Naive thymus-derived CD8-positive, alpha-beta T cell (primary cell): ENCODE results near the gene OR4K2. TPM values are rescaled to one million over a fixed set of nuclear protein-coding genes. Genes with fewer than 3 reads are reported as not detected.
"Not testable (repeated sequence)": the region's sequence is repeated elsewhere in the genome, so short reads cannot be mapped to it uniquely, and the experiment has no call there.

Experiments
- ATAC-seq, 2 donors: fragments of 150-1000 bp; cut with Tn5 transposase in 1 of 2; sonication (Bioruptor Pico), chemical (Tn5 transposase) in 1 of 2; 1 replicate in 1 of 2; 2 replicates in 1 of 2; pipeline ENCODE4 v1.10.0; 2021; ENCODE audit warnings: mild to moderate bottlenecking in 2 of 2, moderate library complexity in 2 of 2
- POLR2A ChIA-PET: fragments of 350-600 bp; sonication (Branson Sonifier 250); formaldehyde crosslinking; loops from one replicate; lab custom pipeline; 2021; ENCODE audit warnings: antibody characterized with exemption; lab: Charles Lee
- DNase-seq, 10 donors: peaks; one replicate each; pipeline versions ENCODE4 v3.0.0 to v3.0.0-alpha.2; 2020 to 2022
- H3K27ac Mint-ChIP-seq, 10 donors: one replicate each; pipeline ENCODE4 v1.8.0; 2020 to 2022; ENCODE audit warnings: mild to moderate bottlenecking in 10 of 10, mixed read lengths in 10 of 10, moderate library complexity in 4 of 10, inconsistent platforms in 1 of 10
- H3K27me3 Mint-ChIP-seq, 5 donors: one replicate each; pipeline ENCODE4 v1.8.0; 2021 to 2022; ENCODE audit warnings: mixed read lengths in 5 of 5
- H3K36me3 Mint-ChIP-seq, 3 donors: one replicate each; pipeline ENCODE4 v1.8.0; 2020 to 2022; ENCODE audit warnings: mixed read lengths in 3 of 3, mild to moderate bottlenecking in 2 of 3, inconsistent platforms in 1 of 3
- H3K4me1 Mint-ChIP-seq, 4 donors: one replicate each; pipeline ENCODE4 v1.8.0; 2021 to 2022; ENCODE audit warnings: mixed read lengths in 4 of 4
- H3K4me3 Mint-ChIP-seq, 10 donors: one replicate each; pipeline ENCODE4 v1.8.0; 2020 to 2022; ENCODE audit warnings: mild to moderate bottlenecking in 10 of 10, mixed read lengths in 10 of 10, moderate library complexity in 6 of 10, inconsistent platforms in 1 of 10
- H3K9me3 Mint-ChIP-seq, 9 donors: one replicate each; pipeline ENCODE4 v1.8.0; 2020 to 2022; ENCODE audit warnings: mixed read lengths in 9 of 9, mild to moderate bottlenecking in 3 of 9, inconsistent platforms in 1 of 9, moderate library complexity in 1 of 9
- polyA plus RNA-seq, 3 donors: library from polyadenylated mRNA; unstranded; fragments of 300-500 nt; fragmentation: Illumina TruSeq; gene quantifications; one replicate each; pipeline ENCODE4 v1.2.3, GENCODE V29; 2021
- total RNA-seq, 8 experiments: library from RNA in 2 of 8; stranded (reverse) in 2 of 8; gene quantifications; one replicate each; pipeline ENCODE4 v1.2.3 and lab custom pipeline; 2021 to 2026

The OR4K2 gene
- not detected for total RNA-seq
- not detected for polyA plus RNA-seq
- total RNA-seq (lab: John Stamatoyannopoulos, UW), result 0 to 0.09 (median 0) reads per million in 6 experiments

GRCh38 chr14:19874842-19875241 lies at the start of gene OR4K2:
TSS of gene OR4K2 (plus strand) at chr14:19875142. CDS start at chr14:19876268, 1,126 bp downstream.
- Mint-ChIP-seq H3K27ac (no peak within 1 kb of the TSS), H3K9me3 (no peaks in the 10 kb centered on the region), H3K4me1 (no peaks in the 10 kb centered on the region), H3K36me3 (no peaks in the 10 kb centered on the region), H3K27me3 (peaks cover 0 to 1% (median 0%) of the 10 kb centered on the region in 5 donors), H3K4me3 (no peak within 1 kb of the TSS)
- ATAC-seq, result no peak
- POLR2A ChIA-PET, result no interaction called here
- DNase-seq, result no peak

GRCh38 chr14:19827626-19828244 lies 47.2 kb upstream of the OR4K2 start:
- H3K27me3 Mint-ChIP-seq, POLR2A ChIA-PET, H3K9me3 Mint-ChIP-seq, H3K27ac Mint-ChIP-seq, ATAC-seq, H3K36me3 Mint-ChIP-seq, DNase-seq, H3K4me1 Mint-ChIP-seq, H3K4me3 Mint-ChIP-seq: not testable (repeated sequence)

- Mint-ChIP-seq H3K4me1 (no peaks in the 10 kb centered on the region), H3K27me3 (no peaks in the 10 kb centered on the region), H3K9me3 (peaks cover 0 to 6% (median 0%) of the 10 kb centered on the region in 9 donors), H3K36me3 (peaks cover 0 to under 1% (median 0%) of the 10 kb centered on the region in 3 donors), H3K27ac (no peak overlapping the region), H3K4me3 (no peak overlapping the region)
- no peak for ATAC-seq
- POLR2A ChIA-PET, result no interaction called here
- DNase-seq, result no peak
These were observed 46.6 kb upstream of the OR4K2 start for GRCh38 chr14:19828314-19828713.

GRCh38 chr14:19834203-19834848 lies 40.6 kb upstream of the OR4K2 start:
- H3K36me3 Mint-ChIP-seq, DNase-seq, H3K9me3 Mint-ChIP-seq, POLR2A ChIA-PET, H3K4me1 Mint-ChIP-seq, H3K27me3 Mint-ChIP-seq, H3K27ac Mint-ChIP-seq, ATAC-seq, H3K4me3 Mint-ChIP-seq: not testable (repeated sequence)

- no peaks in the 10 kb centered on the region for H3K4me1 Mint-ChIP-seq
- peaks cover 0 to 3% (median 0%) of the 10 kb centered on the region in 5 donors for H3K27me3 Mint-ChIP-seq
- ATAC-seq (no peak), DNase-seq (no peak)
- no peak overlapping the region for H3K27ac Mint-ChIP-seq
- peaks cover 0 to 2% (median 0%) of the 10 kb centered on the region in 3 donors for H3K36me3 Mint-ChIP-seq
- peaks cover 0 to 2% (median 0%) of the 10 kb centered on the region in 9 donors for H3K9me3 Mint-ChIP-seq
- no peak overlapping the region for H3K4me3 Mint-ChIP-seq
- POLR2A ChIA-PET, result no interaction called here
These were observed 36.5 kb upstream of the OR4K2 start for GRCh38 chr14:19838433-19838832.

- POLR2A ChIA-PET, result no interaction called here
- Mint-ChIP-seq H3K36me3 (no peaks in the 10 kb centered on the region), H3K27ac (no peak overlapping the region), H3K9me3 (peaks cover 0 to 14% (median 2%) of the 10 kb centered on the region in 9 donors), H3K27me3 (peaks cover 0 to 20% (median 3%) of the 10 kb centered on the region in 5 donors), H3K4me3 (no peak overlapping the region), H3K4me1 (no peaks in the 10 kb centered on the region)
- no peak for ATAC-seq
- DNase-seq, result no peak
These were observed 23.6 kb upstream of the OR4K2 start for GRCh38 chr14:19851365-19851764.

GRCh38 chr14:19866061-19866669 lies 8.8 kb upstream of the OR4K2 start:
- H3K36me3 Mint-ChIP-seq, H3K4me1 Mint-ChIP-seq, H3K27ac Mint-ChIP-seq, H3K4me3 Mint-ChIP-seq, H3K9me3 Mint-ChIP-seq, DNase-seq, POLR2A ChIA-PET, ATAC-seq, H3K27me3 Mint-ChIP-seq: not testable (repeated sequence)

GRCh38 chr14:19873178-19873577 lies 1.8 kb upstream of the OR4K2 start:
- no peak for DNase-seq
- Mint-ChIP-seq H3K4me1 (no peaks in the 10 kb centered on the region), H3K27me3 (peaks cover 0 to 1% (median 0%) of the 10 kb centered on the region in 5 donors), H3K36me3 (no peaks in the 10 kb centered on the region), H3K9me3 (no peaks in the 10 kb centered on the region), H3K27ac (no peak overlapping the region), H3K4me3 (no peak overlapping the region)
- no peak for ATAC-seq
- POLR2A ChIA-PET, result no interaction called here

- Mint-ChIP-seq H3K4me1 (no peaks in the 10 kb centered on the region), H3K9me3 (no peaks in the 10 kb centered on the region), H3K4me3 (no peak overlapping the region), H3K27me3 (peaks cover 0 to 1% (median 0%) of the 10 kb centered on the region in 5 donors), H3K27ac (no peak overlapping the region), H3K36me3 (no peaks in the 10 kb centered on the region)
- ATAC-seq, result no peak
- POLR2A ChIA-PET, result no interaction called here
- DNase-seq, result peak in 2 of 10 donors; percentile 11 to 16
These were observed 3.2 kb downstream of the OR4K2 start for GRCh38 chr14:19878029-19878642.

GRCh38 chr14:19895282-19895681 lies 20.3 kb downstream of the OR4K2 start:
- H3K4me1 Mint-ChIP-seq, result no peaks in the 10 kb centered on the region
- peaks cover 7 to 58% (median 37%) of the 10 kb centered on the region in 9 donors for H3K9me3 Mint-ChIP-seq
- no peak overlapping the region for H3K27ac Mint-ChIP-seq
- no peak for DNase-seq
- peaks cover 0 to 29% (median 26%) of the 10 kb centered on the region in 3 donors for H3K36me3 Mint-ChIP-seq
- H3K27me3 Mint-ChIP-seq, result peaks cover 0 to 14% (median 2%) of the 10 kb centered on the region in 5 donors
- no peak for ATAC-seq
- POLR2A ChIA-PET, result no interaction called here
- no peak overlapping the region for H3K4me3 Mint-ChIP-seq

- peaks cover 0 to 15% (median 10%) of the 10 kb centered on the region in 3 donors for H3K36me3 Mint-ChIP-seq
- H3K9me3 Mint-ChIP-seq, result peaks cover 9 to 59% (median 25%) of the 10 kb centered on the region in 9 donors
- no peaks in the 10 kb centered on the region for H3K4me1 Mint-ChIP-seq
- ATAC-seq (no peak), DNase-seq (no peak)
- POLR2A ChIA-PET, result no interaction called here
- H3K4me3 Mint-ChIP-seq, result no peak overlapping the region
- peaks cover 0 to 26% (median 3%) of the 10 kb centered on the region in 5 donors for H3K27me3 Mint-ChIP-seq
- no peak overlapping the region for H3K27ac Mint-ChIP-seq
These were observed 26.1 kb downstream of the OR4K2 start for GRCh38 chr14:19900999-19901398.

GRCh38 chr14:19902409-19902808 lies 27.5 kb downstream of the OR4K2 start:
- Mint-ChIP-seq H3K9me3 (peaks cover 5 to 45% (median 11%) of the 10 kb centered on the region in 9 donors), H3K4me1 (no peaks in the 10 kb centered on the region), H3K27me3 (peaks cover 0 to 26% (median 3%) of the 10 kb centered on the region in 5 donors), H3K36me3 (peaks cover 0 to 5% (median 3%) of the 10 kb centered on the region in 3 donors), H3K4me3 (no peak overlapping the region), H3K27ac (no peak overlapping the region)
- ATAC-seq, result no peak
- no peak for DNase-seq
- POLR2A ChIA-PET, result no interaction called here

- no peaks in the 10 kb centered on the region for H3K4me1 Mint-ChIP-seq
- H3K9me3 Mint-ChIP-seq, result peaks cover 6 to 27% (median 9%) of the 10 kb centered on the region in 9 donors
- DNase-seq, result no peak
- H3K4me3 Mint-ChIP-seq, result no peak overlapping the region
- POLR2A ChIA-PET, result no interaction called here
- H3K27ac Mint-ChIP-seq, result no peak overlapping the region
- H3K27me3 Mint-ChIP-seq, result peaks cover 0 to 18% (median 6%) of the 10 kb centered on the region in 5 donors
- peaks cover 0 to 7% (median 3%) of the 10 kb centered on the region in 3 donors for H3K36me3 Mint-ChIP-seq
- ATAC-seq, result no peak
These were observed 31.7 kb downstream of the OR4K2 start for GRCh38 chr14:19906665-19907064.
